Amniotic epithelial cell (primary cell): ENCODE data around the gene CNOT6L.
"Not testable (repeated sequence)": the region's sequence is repeated elsewhere in the genome, so short reads cannot be mapped to it uniquely, and the experiment has no call there.

ENCODE experiments used
- DNase-seq: peaks from one replicate; pipeline ENCODE4 v3.0.0-alpha.2; 2010; ENCODE audit warnings: low read depth

The CNOT6L gene

GRCh38 chr4:77818602-77819403, at the start of gene CNOT6L:
TSS of gene CNOT6L (minus strand) at chr4:77819368. CDS start at chr4:77819308, 60 bp downstream.
- peak; percentile 75 for DNase-seq

- DNase-seq, result no peak
These were observed 46.1 kb upstream of the CNOT6L start for GRCh38 chr4:77865259-77865658.

DNA sequence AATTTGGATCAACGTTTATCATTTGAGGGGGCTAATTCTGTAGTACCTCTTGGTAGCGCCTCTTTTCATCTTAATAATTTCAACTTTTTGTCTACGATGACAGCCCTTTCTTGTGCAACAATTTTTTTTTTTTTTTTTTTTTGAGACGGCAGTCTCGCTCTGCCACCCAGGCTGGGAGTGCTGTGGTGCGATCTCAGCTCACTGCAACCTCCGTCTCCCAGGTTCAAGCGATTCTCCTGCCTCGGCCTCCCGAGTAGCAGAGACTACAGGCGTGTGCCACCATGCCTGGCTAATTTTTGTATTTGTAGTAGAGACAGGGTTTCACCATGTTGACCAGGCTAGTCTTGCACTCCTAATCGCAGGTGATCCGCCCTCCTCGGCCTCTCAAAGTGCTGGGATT, 44.2 kb upstream of the CNOT6L start:
- not testable (repeated sequence) for DNase-seq

DNA sequence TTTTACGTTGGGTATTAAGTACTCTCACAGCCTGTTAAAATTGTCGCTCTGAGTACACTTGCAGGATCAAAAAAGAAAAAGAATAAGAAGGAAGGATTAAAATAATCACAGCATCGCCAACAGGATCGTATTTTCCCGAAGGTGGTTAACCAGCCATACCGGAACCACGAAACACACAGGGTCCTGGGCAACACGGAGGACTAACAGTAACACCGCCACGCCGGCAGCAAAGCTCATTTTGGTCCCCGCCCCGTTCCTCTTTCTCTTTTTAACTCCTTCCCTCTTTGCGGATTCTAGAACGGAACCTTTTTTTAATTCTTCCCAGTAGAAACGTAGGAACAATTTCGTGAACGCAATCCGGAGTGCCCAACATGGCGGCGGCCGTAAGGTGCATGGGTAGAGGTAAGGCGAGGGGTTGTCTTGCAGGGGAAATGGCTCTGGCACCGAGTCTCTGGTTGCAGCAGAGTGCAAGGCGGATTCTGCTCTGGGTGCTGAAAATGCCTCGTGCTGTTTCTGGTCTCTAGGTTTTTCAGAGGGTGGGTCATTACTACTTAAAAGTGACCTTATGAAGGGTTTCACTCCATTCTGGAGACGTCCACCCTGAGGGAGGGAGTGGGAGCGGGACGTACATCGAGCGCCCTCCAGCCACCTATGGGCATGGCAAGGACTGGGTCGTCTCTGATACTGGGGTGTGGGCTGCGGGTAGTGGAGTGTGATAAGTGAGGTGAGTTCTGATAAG, 43.5 kb upstream of the CNOT6L start, which contains the start of gene MRPL1:
MRPL1 (plus strand) TSS at position 353 of the 739 bp plus-strand sequence; CDS start at position 372, 19 bp downstream.
- DNase-seq, result peak; percentile 95

- no peak for DNase-seq
These were observed 42.3 kb upstream of the CNOT6L start for GRCh38 chr4:77861495-77861894.

- DNase-seq, result no peak
These were observed 40.1 kb upstream of the CNOT6L start for GRCh38 chr4:77859256-77859655.

DNA sequence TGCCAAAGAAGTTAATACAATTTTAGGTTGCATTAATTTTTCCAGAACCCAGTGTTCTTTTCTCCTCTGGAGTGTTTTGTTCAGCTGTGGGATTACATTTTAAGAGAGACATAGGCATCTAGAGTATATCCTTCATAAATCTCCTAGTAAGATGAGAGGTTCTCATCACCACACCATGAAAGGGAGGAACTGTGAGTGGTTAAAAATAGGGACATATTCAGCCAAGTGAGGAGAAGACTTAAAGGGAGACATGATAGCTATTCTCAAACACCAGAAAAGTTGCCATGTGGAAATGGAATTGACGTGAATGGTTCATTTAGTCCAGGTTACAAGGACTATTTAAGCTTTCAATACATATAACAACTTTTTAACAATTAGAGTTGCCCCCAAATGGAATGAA, 37.0 kb upstream of the CNOT6L start:
- DNase-seq, result no peak

GRCh38 chr4:77854431-77855111, 35.4 kb upstream of the CNOT6L start:
- no peak for DNase-seq

- no peak for DNase-seq
These were observed 33.8 kb upstream of the CNOT6L start for GRCh38 chr4:77852892-77853495.

DNA sequence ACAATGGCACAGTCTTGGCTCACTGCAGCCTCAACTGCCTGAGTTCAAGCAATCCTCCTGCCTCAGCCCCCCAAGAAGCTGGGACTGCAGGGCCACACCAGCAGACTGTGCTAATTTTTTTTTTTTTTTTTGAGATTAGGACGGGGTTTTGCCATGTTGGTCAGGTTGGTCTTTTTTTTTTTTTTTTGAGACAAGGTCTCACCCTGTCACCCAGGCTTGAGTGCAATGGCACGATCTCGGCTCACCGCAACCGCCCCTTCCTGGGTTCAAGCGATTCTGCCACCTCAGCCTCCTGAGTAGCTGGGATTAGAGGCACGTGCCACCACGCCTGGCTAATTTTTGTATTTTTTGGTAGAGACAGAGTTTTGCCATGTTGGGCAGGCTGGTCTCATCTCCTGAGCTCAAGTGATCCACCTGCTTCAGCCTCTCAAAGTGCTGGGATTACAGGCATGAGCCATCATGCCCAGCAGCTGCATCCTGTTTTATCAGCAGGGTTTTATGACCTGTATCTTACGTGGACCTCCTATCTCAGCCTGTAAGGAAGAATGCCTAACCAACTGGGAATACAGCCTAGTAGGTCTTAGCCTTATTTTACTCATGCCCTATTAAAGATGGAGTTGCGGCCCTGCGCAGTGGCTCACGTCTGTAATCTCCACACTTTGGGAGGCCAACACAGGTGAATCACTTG, 30.3 kb upstream of the CNOT6L start:
- no peak for DNase-seq

- no peak for DNase-seq
These were observed 29.3 kb upstream of the CNOT6L start for GRCh38 chr4:77848508-77848907.

DNA sequence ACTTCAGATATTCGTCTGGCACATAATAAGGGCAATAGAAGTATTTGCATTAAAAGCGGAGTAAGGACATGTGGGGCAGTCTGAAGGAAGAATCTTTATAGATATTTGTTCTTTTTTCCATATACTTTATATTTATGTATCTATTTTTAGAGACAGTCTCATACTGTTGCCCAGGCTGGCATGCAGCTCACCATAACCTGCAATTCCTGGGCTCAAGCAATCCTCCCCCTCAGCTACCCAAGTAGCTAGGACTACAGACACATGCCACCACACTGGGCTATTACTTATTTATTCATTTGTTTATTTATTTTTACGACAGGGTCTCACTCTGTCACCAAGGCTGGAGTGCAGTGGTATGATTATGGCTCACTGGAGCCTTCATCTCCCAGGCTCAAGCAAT, 26.8 kb upstream of the CNOT6L start:
- no peak for DNase-seq

DNA sequence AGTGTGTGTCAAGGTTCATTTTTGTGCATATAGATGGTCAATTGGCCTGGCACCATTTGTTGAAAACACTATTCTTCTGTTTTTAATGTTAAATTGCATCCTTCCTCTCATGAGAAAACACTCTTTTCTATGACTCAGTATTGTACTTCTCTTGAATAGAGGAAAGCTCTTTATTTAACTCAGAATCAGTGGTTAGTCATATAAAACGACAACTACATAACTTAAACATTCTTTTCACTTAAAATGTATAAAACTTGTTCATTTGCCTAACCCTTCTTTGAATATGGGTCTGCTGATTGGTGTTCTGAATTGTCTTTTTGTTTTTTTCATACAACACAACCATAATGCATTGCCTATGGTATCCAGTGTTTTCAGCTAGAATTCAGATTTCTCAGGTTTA, 26.2 kb upstream of the CNOT6L start:
- no peak for DNase-seq

GRCh38 chr4:77844363-77844762, 25.2 kb upstream of the CNOT6L start:
- DNase-seq, result no peak

- DNase-seq, result no peak
These were observed 24.5 kb upstream of the CNOT6L start for GRCh38 chr4:77843628-77844027.

GRCh38 chr4:77834403-77834802, 15.2 kb upstream of the CNOT6L start:
- no peak for DNase-seq

GRCh38 chr4:77833126-77833724, 14.1 kb upstream of the CNOT6L start:
- no peak for DNase-seq

GRCh38 chr4:77827343-77827742, 8.2 kb upstream of the CNOT6L start:
- no peak for DNase-seq

DNA sequence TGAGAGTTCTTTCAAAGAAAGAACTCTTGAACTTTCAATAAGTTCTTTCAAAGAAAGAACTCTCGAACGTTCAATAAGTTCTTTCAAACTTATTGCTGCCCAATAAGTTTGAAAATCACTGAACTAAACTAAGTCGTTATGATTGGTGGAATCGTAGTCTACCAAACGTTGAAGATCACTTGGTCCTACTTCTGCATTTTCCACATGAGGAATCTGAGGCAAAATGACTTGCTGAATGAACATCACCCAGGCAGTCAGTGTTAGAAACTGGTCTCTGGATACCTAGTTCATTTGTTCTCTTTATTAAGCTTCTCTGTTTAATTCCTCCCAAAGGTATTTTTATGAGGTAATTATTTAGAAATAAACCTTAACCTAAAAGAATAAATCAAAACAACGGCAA, 7.1 kb upstream of the CNOT6L start:
- no peak for DNase-seq

DNA sequence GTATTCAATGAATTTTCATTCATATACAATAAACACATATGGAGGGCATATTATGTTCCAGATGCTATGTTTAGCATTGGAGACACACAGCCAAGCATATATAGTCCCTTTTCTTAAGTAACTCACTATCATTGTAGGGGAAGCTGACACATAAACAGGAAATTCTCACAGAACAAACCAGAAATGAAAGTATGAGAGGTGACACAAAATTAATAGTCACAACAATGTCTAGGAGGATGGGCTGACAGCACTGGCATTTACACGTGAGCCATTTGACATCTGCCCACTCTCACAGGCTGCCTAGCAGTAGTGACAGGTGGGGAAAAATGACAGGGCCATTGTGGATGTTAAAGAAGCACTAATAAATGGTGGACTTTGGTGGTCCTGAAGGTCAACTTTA, 2.6 kb upstream of the CNOT6L start:
- DNase-seq, result no peak
